ENCODE measurements around the gene ATP6V1G1. TPM values are rescaled to one million over a fixed set of nuclear protein-coding genes. Genes with fewer than 3 reads are reported as not detected.

Gene ATP6V1G1
- total and polyA plus RNA-seq, 4 donors = 119 to 164 (median 139) TPM

DNA sequence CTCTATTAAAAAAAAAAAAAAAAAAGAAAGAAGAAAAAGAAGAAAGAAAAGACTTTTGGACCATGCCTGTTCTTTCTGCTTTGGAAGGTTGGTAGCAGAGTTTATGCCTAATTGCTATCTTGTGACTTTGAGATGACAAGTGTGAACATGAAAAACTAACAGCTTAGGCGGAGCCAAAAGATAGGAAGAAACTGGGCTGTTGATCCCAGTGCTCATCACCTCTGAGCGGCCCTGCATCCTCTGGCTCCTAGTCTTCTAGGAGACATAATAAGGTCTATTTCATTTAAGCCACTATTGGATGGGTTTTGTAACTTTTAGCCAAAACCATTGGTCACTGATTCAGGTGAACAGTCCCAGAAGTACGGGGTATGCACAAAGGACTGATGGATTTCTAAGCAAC, 34.4 kb upstream of the ATP6V1G1 start:
- no peak overlapping the region for H3K4me3 ChIP-seq (ENCODE audit: low read depth, low read length)
- H3K36me3 ChIP-seq (ENCODE audit: control insufficient read depth, insufficient read depth, low read length) = no peaks in the 10 kb centered on the region
- DNase-seq (ENCODE audit: low read depth in 4 of 6, low spot score in 6 of 6) = no peak
- H3K4me1 ChIP-seq (ENCODE audit: control insufficient read depth, insufficient read depth, low read length) = peaks cover 6% of the 10 kb centered on the region
- H3K27me3 ChIP-seq (ENCODE audit: control insufficient read depth, insufficient read depth, low read length) = no peaks in the 10 kb centered on the region
- H3K27ac ChIP-seq (ENCODE audit: low read depth, low read length) = no peak overlapping the region
- no peaks in the 10 kb centered on the region for H3K9me3 ChIP-seq (ENCODE audit: control insufficient read depth, insufficient read depth, low read length)
- WGBS (ENCODE audit: insufficient coverage) = 100% methylated on average over 1 of the region's 3 CpGs

DNA sequence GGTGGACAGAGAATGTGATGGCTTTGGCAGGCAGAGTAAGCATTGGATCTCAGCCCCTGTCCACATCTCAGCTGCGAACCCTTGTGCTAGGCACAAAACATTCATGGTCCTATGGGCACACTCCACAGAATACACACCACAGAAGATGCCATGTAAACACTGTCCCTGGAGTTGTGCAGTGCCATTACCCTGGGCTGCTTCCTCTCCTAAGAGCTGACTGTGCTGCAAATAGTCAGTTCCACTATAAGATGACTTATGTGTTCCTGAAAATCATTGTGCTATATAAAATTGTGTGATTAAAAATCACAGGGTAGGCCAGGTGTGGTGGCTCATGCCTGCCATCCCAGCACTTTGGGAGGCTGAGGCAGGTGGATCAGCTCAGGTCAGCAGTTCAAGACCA, 31.9 kb upstream of the ATP6V1G1 start:
- H3K4me1 ChIP-seq (ENCODE audit: control insufficient read depth, insufficient read depth, low read length) = no peaks in the 10 kb centered on the region
- no peaks in the 10 kb centered on the region for H3K9me3 ChIP-seq (ENCODE audit: control insufficient read depth, insufficient read depth, low read length)
- no peaks in the 10 kb centered on the region for H3K36me3 ChIP-seq (ENCODE audit: control insufficient read depth, insufficient read depth, low read length)
- no peak for DNase-seq (ENCODE audit: low read depth in 4 of 6, low spot score in 6 of 6)
- H3K27me3 ChIP-seq (ENCODE audit: control insufficient read depth, insufficient read depth, low read length) = no peaks in the 10 kb centered on the region
- H3K27ac ChIP-seq (ENCODE audit: low read depth, low read length) = no peak overlapping the region
- WGBS (ENCODE audit: insufficient coverage) = 69% methylated on average over 1 of the region's 1 CpG
- H3K4me3 ChIP-seq (ENCODE audit: low read depth, low read length) = no peak overlapping the region

DNA sequence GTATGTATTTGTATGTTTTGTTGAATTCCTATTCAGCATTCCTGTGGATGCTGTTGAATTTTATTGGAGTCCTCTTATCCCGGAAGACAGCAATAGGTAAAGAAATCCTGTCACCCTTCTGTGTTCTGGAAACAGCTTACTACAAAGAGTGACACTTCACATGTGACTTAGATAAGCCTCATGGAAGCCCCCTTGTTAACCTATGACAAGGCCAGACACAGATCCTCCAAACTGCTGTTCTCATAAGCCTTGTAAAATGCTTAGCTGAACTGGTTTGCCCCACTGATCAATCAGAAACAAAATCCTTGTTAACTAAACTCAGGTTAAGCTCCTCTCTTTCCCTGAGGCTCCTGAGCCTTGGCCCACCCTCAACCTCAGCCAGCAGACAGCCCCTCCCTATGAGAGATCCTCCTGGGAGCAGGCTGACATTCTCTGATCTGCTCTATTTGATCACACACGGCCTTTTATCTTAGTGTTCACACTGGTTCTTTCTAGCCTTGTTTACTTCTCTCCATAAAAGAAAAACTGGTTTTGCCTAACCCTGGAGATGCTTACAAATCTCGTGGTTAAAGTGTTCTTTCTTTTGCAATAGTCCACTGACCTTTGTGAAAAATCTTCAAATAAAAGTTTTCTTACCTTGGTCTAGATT, 29.4 kb upstream of the ATP6V1G1 start:
- H3K4me1 ChIP-seq (ENCODE audit: control insufficient read depth, insufficient read depth, low read length) = no peaks in the 10 kb centered on the region
- WGBS (ENCODE audit: insufficient coverage) = no CpG with 5 or more reads among the region's 3 CpGs
- no peak overlapping the region for H3K27ac ChIP-seq (ENCODE audit: low read depth, low read length)
- H3K36me3 ChIP-seq (ENCODE audit: control insufficient read depth, insufficient read depth, low read length) = no peaks in the 10 kb centered on the region
- no peaks in the 10 kb centered on the region for H3K9me3 ChIP-seq (ENCODE audit: control insufficient read depth, insufficient read depth, low read length)
- peaks cover 2% of the 10 kb centered on the region for H3K27me3 ChIP-seq (ENCODE audit: control insufficient read depth, insufficient read depth, low read length)
- no peak for DNase-seq (ENCODE audit: low read depth in 4 of 6, low spot score in 6 of 6)
- no peak overlapping the region for H3K4me3 ChIP-seq (ENCODE audit: low read depth, low read length)

DNA sequence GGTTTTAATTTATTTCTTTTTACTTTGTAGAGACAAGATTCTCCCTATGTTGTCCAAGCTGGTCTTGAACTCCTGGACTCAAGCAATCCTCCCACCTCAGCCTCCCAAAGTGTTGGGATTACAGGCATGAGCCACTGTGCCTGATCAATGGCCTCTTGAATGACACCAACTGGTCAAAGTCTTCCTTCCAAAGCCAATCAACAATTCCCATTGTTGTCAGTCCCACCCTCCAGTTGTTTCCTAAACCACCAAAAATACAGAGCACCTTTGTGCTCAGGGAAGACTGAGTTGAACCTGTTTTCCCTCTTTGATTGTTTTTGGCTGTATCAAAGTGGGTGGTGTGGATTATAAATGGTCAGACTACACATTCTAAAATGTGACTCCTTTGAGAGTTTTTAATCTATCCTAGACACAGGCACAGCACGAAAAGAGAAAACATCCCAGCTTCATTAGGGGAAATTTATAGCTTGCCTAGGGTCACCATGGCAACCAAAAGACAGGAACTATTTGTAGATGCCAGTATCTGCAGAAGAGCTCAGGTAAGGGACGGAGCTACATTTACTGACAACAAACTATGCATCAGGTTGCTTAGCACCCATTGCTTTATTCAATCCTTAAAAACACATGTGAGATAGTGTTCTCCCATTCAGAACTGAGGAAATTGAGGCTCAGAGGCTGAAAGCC, 27.6 kb upstream of the ATP6V1G1 start:
- WGBS (ENCODE audit: insufficient coverage) = no CpG with 5 or more reads among the region's 2 CpGs
- Histone ChIP-seq H3K4me1 (ENCODE audit: control insufficient read depth, insufficient read depth, low read length) (no peaks in the 10 kb centered on the region), H3K27me3 (ENCODE audit: control insufficient read depth, insufficient read depth, low read length) (peaks cover 2% of the 10 kb centered on the region), H3K9me3 (ENCODE audit: control insufficient read depth, insufficient read depth, low read length) (no peaks in the 10 kb centered on the region), H3K36me3 (ENCODE audit: control insufficient read depth, insufficient read depth, low read length) (no peaks in the 10 kb centered on the region), H3K4me3 (ENCODE audit: low read depth, low read length) (no peak overlapping the region), H3K27ac (ENCODE audit: low read depth, low read length) (no peak overlapping the region)
- peak in 3 of 6 donors; percentile 22 to 87 (median 42) for DNase-seq (ENCODE audit: low read depth in 4 of 6, low spot score in 6 of 6)

DNA sequence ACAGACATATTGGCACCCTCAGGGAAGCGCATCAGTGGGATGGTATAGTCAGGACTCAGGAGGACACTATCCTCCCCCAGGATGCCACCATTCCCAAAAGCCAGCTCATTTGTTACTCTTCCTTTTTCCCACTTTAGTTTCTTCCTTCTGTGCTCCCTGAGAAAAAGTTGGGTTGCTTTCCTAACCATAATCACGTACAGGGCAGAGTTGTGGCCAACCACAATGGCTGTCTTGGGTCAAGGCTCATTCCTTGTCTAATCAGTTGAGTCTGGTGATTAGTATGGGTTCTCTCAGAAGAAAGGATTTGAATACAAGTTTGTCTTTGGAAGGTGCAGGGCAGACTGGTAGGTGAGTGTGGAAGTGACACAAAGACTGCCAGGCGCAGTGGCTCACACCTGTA, 26.6 kb upstream of the ATP6V1G1 start:
- 100% methylated on average over 1 of the region's 3 CpGs for WGBS (ENCODE audit: insufficient coverage)
- Histone ChIP-seq H3K4me3 (ENCODE audit: low read depth, low read length) (no peak overlapping the region), H3K27me3 (ENCODE audit: control insufficient read depth, insufficient read depth, low read length) (peaks cover 2% of the 10 kb centered on the region), H3K27ac (ENCODE audit: low read depth, low read length) (no peak overlapping the region), H3K36me3 (ENCODE audit: control insufficient read depth, insufficient read depth, low read length) (no peaks in the 10 kb centered on the region), H3K9me3 (ENCODE audit: control insufficient read depth, insufficient read depth, low read length) (no peaks in the 10 kb centered on the region), H3K4me1 (ENCODE audit: control insufficient read depth, insufficient read depth, low read length) (no peaks in the 10 kb centered on the region)
- no peak for DNase-seq (ENCODE audit: low read depth in 4 of 6, low spot score in 6 of 6)

DNA sequence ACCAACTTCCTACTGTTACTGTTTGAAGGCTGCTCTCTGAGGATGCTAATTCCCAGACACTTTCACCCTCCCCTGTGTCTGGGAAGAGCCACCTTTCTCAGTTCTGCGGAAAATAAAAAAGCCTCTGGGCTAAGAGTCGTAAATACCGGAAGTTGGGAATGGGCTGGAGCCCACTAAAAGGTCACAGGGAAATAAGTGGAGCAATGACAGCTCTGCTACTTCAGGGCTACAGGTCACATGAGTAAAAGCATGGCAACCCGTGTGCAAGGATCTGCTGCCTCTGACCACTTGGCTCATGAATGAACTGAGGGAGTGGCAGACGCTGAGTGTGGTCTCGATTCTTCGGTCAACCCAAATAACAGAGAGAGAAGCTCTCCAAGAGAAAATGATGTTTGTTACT, 25.8 kb upstream of the ATP6V1G1 start:
- DNase-seq (ENCODE audit: low read depth in 4 of 6, low spot score in 6 of 6) = no peak
- no peaks in the 10 kb centered on the region for H3K9me3 ChIP-seq (ENCODE audit: control insufficient read depth, insufficient read depth, low read length)
- no peak overlapping the region for H3K4me3 ChIP-seq (ENCODE audit: low read depth, low read length)
- no peak overlapping the region for H3K27ac ChIP-seq (ENCODE audit: low read depth, low read length)
- H3K4me1 ChIP-seq (ENCODE audit: control insufficient read depth, insufficient read depth, low read length) = no peaks in the 10 kb centered on the region
- H3K36me3 ChIP-seq (ENCODE audit: control insufficient read depth, insufficient read depth, low read length) = no peaks in the 10 kb centered on the region
- WGBS (ENCODE audit: insufficient coverage) = 70% methylated on average over 7 of the region's 7 CpGs
- peaks cover 2% of the 10 kb centered on the region for H3K27me3 ChIP-seq (ENCODE audit: control insufficient read depth, insufficient read depth, low read length)

DNA sequence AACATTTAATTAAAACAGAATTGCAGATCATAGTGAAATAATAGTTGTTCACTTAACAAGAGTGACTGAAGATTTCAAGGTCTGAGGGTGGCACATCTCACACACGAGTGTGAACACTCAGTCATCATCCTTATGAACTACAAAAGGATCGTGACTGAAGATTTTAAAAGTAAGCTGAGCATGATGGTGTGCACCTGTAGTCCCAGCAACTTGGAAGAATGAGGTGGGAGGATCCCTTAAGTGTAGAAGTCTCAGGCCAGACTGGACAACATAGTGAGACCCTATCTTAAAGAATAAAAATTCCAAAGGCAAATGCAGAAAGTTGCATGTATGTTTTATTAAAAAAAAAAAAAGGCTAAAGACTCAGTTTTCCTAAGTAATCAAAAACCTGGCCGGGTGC, 22.4 kb upstream of the ATP6V1G1 start:
- WGBS (ENCODE audit: insufficient coverage) = 88% methylated on average over 1 of the region's 3 CpGs
- no peaks in the 10 kb centered on the region for H3K9me3 ChIP-seq (ENCODE audit: control insufficient read depth, insufficient read depth, low read length)
- H3K4me1 ChIP-seq (ENCODE audit: control insufficient read depth, insufficient read depth, low read length) = no peaks in the 10 kb centered on the region
- DNase-seq (ENCODE audit: low read depth in 4 of 6, low spot score in 6 of 6) = no peak
- no peak overlapping the region for H3K27ac ChIP-seq (ENCODE audit: low read depth, low read length)
- H3K36me3 ChIP-seq (ENCODE audit: control insufficient read depth, insufficient read depth, low read length) = no peaks in the 10 kb centered on the region
- peaks cover 2% of the 10 kb centered on the region for H3K27me3 ChIP-seq (ENCODE audit: control insufficient read depth, insufficient read depth, low read length)
- H3K4me3 ChIP-seq (ENCODE audit: low read depth, low read length) = no peak overlapping the region

DNA sequence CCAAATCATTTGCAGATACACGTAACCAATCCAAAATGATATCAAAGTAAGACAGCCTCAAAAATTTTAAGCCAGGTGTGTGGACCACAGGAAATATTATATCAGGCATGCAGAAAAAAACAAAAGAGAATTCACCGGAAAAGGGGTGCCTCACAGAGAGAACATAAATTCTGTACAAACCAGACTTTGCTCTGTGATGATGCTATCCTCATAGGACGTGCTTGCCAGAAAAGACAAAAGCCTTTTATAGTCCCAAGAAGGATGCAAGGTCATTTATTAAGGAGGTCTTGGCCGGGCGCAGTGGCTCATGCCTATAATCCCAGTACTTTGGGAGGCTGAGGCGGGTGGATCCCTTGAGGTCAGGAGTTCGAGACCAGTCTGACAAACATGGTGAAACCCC, 16.8 kb upstream of the ATP6V1G1 start:
- Histone ChIP-seq H3K36me3 (ENCODE audit: control insufficient read depth, insufficient read depth, low read length) (no peaks in the 10 kb centered on the region), H3K4me3 (ENCODE audit: low read depth, low read length) (no peak overlapping the region), H3K27me3 (ENCODE audit: control insufficient read depth, insufficient read depth, low read length) (no peaks in the 10 kb centered on the region), H3K27ac (ENCODE audit: low read depth, low read length) (no peak overlapping the region), H3K4me1 (ENCODE audit: control insufficient read depth, insufficient read depth, low read length) (no peaks in the 10 kb centered on the region), H3K9me3 (ENCODE audit: control insufficient read depth, insufficient read depth, low read length) (no peaks in the 10 kb centered on the region)
- DNase-seq (ENCODE audit: low read depth in 4 of 6, low spot score in 6 of 6) = no peak
- WGBS (ENCODE audit: insufficient coverage) = no CpG with 5 or more reads among the region's 7 CpGs

DNA sequence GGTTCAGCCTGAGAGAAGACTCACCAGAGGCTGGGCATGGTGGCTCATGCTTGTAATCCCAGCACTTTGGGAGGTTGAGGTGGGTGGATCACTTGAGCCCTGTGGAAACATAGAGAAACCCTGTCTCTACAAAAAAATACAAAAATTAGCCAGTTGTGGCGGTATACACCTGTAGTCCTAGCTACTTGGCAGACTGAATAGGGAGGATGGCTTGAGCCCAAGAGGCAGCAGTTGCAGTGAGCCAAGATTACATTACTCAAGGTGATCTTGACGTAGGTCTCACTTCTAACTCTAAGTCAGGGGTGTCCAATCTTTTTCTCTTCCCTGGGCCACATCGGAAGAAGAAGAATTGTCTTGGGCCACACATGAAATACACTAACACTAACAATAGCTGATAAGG, 16.2 kb upstream of the ATP6V1G1 start:
- 100% methylated on average over 1 of the region's 3 CpGs for WGBS (ENCODE audit: insufficient coverage)
- H3K36me3 ChIP-seq (ENCODE audit: control insufficient read depth, insufficient read depth, low read length) = no peaks in the 10 kb centered on the region

DNA sequence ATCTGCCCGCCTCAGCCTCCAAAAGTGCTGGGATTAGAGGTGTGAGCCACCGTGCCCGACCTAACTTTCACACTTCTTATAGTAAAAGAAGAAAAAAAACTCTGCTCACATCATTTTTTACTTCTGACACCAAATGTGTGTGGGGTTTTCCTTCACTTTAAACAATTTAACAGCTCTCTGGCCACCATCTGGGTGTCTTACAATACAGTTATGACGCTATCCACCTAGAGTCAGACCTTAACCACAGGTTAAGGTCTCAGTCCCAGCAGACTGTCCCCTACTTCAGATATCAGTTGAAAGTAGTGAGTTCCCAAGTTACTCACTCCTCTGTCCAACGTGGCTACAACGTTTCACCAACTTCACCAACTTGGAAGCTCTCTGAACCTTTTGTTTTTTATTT, 15.4 kb upstream of the ATP6V1G1 start:
- Histone ChIP-seq H3K9me3 (ENCODE audit: control insufficient read depth, insufficient read depth, low read length) (no peaks in the 10 kb centered on the region), H3K27ac (ENCODE audit: low read depth, low read length) (no peak overlapping the region), H3K4me3 (ENCODE audit: low read depth, low read length) (no peak overlapping the region), H3K4me1 (ENCODE audit: control insufficient read depth, insufficient read depth, low read length) (no peaks in the 10 kb centered on the region), H3K27me3 (ENCODE audit: control insufficient read depth, insufficient read depth, low read length) (no peaks in the 10 kb centered on the region), H3K36me3 (ENCODE audit: control insufficient read depth, insufficient read depth, low read length) (no peaks in the 10 kb centered on the region)
- no CpG with 5 or more reads among the region's 6 CpGs for WGBS (ENCODE audit: insufficient coverage)
- DNase-seq (ENCODE audit: low read depth in 4 of 6, low spot score in 6 of 6) = no peak

More for the DNA sequence above, 16.2 kb upstream of the ATP6V1G1 start:
- DNase-seq (ENCODE audit: low read depth in 4 of 6, low spot score in 6 of 6) = no peak
- Histone ChIP-seq H3K27ac (ENCODE audit: low read depth, low read length) (no peak overlapping the region), H3K4me3 (ENCODE audit: low read depth, low read length) (no peak overlapping the region), H3K4me1 (ENCODE audit: control insufficient read depth, insufficient read depth, low read length) (no peaks in the 10 kb centered on the region), H3K9me3 (ENCODE audit: control insufficient read depth, insufficient read depth, low read length) (no peaks in the 10 kb centered on the region), H3K27me3 (ENCODE audit: control insufficient read depth, insufficient read depth, low read length) (no peaks in the 10 kb centered on the region)

Data from spinal cord (tissue), 10 donors.